ENCODE measurements around the gene SLC16A3. TPM values are rescaled to one million over a fixed set of nuclear protein-coding genes. Genes with fewer than 3 reads are reported as not detected.

SLC16A3 gene
- total RNA-seq, 1 experiment from 2014 or later = 198 TPM

GRCh38 chr17:82255402-82255972, 26.6 kb downstream of the SLC16A3 start:
- H3K79me2 ChIP-seq (ENCODE audit: low read depth) = peaks cover 68% of the 10 kb centered on the region
- H3K4me2 ChIP-seq = no peak overlapping the region
- no peaks in the 10 kb centered on the region for H3K9me3 ChIP-seq (ENCODE audit: insufficient read depth, low read depth)
- H3K4me3 ChIP-seq = no peak overlapping the region
- H3K27ac ChIP-seq = no peak overlapping the region
- H3K9me2 ChIP-seq (ENCODE audit: insufficient read depth) = no peaks in the 10 kb centered on the region
- peaks cover 9% of the 10 kb centered on the region; the same call in 1 of the 2 replicates for H3K36me3 ChIP-seq (ENCODE audit: low read depth)
- intact Hi-C loops (cut with micrococcal nuclease; ENCODE audit: unreplicated experiment) = no loop called here
- DNase-seq = no peak
- no TSS peak for BruUV-seq (replicated peaks)
- H3K4me1 ChIP-seq (replicated peaks; ENCODE audit: insufficient read depth) = no peaks in the 10 kb centered on the region
- H3K27me3 ChIP-seq (ENCODE audit: insufficient read depth, low read depth) = no peaks in the 10 kb centered on the region
- peaks cover 23% of the 10 kb centered on the region; the same call in 1 of the 2 replicates for H3F3A ChIP-seq (ENCODE audit: insufficient read depth, low read depth)
- ChIA-PET POLR2A (ENCODE audit: unreplicated experiment) (no interaction called here), CTCF (no interaction called here)
- TF ChIP-seq CTCF (conservative IDR thresholded peaks at IDR 0.05) (no peak), EZH2 (IDR thresholded peaks at IDR 0.05; ENCODE audit: low read depth) (no peak)
- H2AFZ ChIP-seq = no peak overlapping the region
- peaks cover 67% of the 10 kb centered on the region for H4K20me1 ChIP-seq (ENCODE audit: insufficient read depth)

DNA sequence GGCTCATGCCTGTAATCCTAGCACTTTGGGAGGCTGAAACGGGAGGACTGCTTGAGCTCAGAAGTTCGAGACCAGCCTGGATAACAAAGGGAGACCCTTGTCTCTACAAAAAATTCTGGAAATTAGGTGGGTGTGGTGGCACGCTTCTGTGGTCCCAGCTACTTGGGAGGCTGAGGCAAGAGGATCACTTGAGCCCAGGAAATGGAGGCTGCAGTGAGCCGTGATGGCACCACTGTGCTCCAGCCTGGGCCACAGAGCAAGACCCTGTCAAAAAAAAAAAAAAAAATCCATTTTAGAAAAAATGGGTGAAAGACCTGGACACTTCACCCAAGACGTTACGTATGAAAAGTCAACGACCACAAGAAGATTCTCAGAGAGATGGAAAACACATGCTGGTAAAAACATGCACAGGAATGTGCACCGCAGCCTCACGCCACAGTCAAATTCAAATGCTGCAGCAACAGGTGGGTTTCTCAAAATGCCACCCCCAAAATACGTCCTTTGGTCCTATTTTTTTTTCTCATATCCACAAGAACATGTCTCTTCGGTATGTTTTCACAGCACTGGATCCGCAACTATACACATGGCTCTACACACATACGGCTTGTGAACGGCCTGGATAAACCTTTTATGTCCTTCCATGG, 27.5 kb downstream of the SLC16A3 start:
- H3K4me3 ChIP-seq = no peak overlapping the region
- H3K79me2 ChIP-seq (ENCODE audit: low read depth) = peaks cover 68% of the 10 kb centered on the region
- no peak overlapping the region for H3K27ac ChIP-seq
- ChIA-PET POLR2A (ENCODE audit: unreplicated experiment) (interaction anchor here (0.6 kb wide), 1 partner anchor 47 kb away, joined by 3 read pairs; no protein-coding TSS in a partner anchor), CTCF (no interaction called here)
- peaks cover 11% of the 10 kb centered on the region for H3K36me3 ChIP-seq (ENCODE audit: low read depth)
- BruUV-seq (replicated peaks) = no TSS peak
- peaks cover 28% of the 10 kb centered on the region; the same call in 1 of the 2 replicates for H3F3A ChIP-seq (ENCODE audit: insufficient read depth, low read depth)
- intact Hi-C loops (cut with micrococcal nuclease; ENCODE audit: unreplicated experiment) = no loop called here
- H2AFZ ChIP-seq = no peak overlapping the region
- H3K4me1 ChIP-seq (replicated peaks; ENCODE audit: insufficient read depth) = no peaks in the 10 kb centered on the region
- H3K9me2 ChIP-seq (ENCODE audit: insufficient read depth) = no peaks in the 10 kb centered on the region
- no peaks in the 10 kb centered on the region for H3K27me3 ChIP-seq (ENCODE audit: insufficient read depth, low read depth)
- H4K20me1 ChIP-seq (ENCODE audit: insufficient read depth) = peaks cover 66% of the 10 kb centered on the region
- TF ChIP-seq EZH2 (IDR thresholded peaks at IDR 0.05; ENCODE audit: low read depth) (no peak), CTCF (conservative IDR thresholded peaks at IDR 0.05) (no peak)
- no peaks in the 10 kb centered on the region for H3K9me3 ChIP-seq (ENCODE audit: insufficient read depth, low read depth)
- no peak for DNase-seq
- H3K4me2 ChIP-seq = no peak overlapping the region

GRCh38 chr17:82257473-82257872, 28.6 kb downstream of the SLC16A3 start:
- DNase-seq = no peak
- no peaks in the 10 kb centered on the region for H3K9me2 ChIP-seq (ENCODE audit: insufficient read depth)
- no peak overlapping the region for H2AFZ ChIP-seq
- H3K4me3 ChIP-seq = no peak overlapping the region
- no peak overlapping the region for H3K4me2 ChIP-seq
- no peak overlapping the region for H3K27ac ChIP-seq
- H3K4me1 ChIP-seq (replicated peaks; ENCODE audit: insufficient read depth) = no peaks in the 10 kb centered on the region
- peaks cover 72% of the 10 kb centered on the region for H3K79me2 ChIP-seq (ENCODE audit: low read depth)
- no peak for TF ChIP-seq EZH2 (IDR thresholded peaks at IDR 0.05; ENCODE audit: low read depth)
- TF ChIP-seq CTCF (conservative IDR thresholded peaks at IDR 0.05) = no peak
- ChIA-PET POLR2A (ENCODE audit: unreplicated experiment) (no interaction called here), CTCF (no interaction called here)
- peaks cover 64% of the 10 kb centered on the region for H4K20me1 ChIP-seq (ENCODE audit: insufficient read depth)
- H3F3A ChIP-seq (ENCODE audit: insufficient read depth, low read depth) = peaks cover 31% of the 10 kb centered on the region; the same call in 1 of the 2 replicates
- no peaks in the 10 kb centered on the region for H3K9me3 ChIP-seq (ENCODE audit: insufficient read depth, low read depth)
- H3K36me3 ChIP-seq (ENCODE audit: low read depth) = peaks cover 17% of the 10 kb centered on the region
- no TSS peak for BruUV-seq (replicated peaks)
- intact Hi-C loops (cut with micrococcal nuclease; ENCODE audit: unreplicated experiment) = no loop called here
- H3K27me3 ChIP-seq (ENCODE audit: insufficient read depth, low read depth) = no peaks in the 10 kb centered on the region

Measured in PC-9 (cell line).